Measurements from ENCODE around the gene MASP1. TPM values are rescaled to one million over a fixed set of nuclear protein-coding genes. Genes with fewer than 3 reads are reported as not detected.
A peak's percentile ranks its signal among the peaks of the same experiment; 100 is the strongest.

The MASP1 gene, protein sequence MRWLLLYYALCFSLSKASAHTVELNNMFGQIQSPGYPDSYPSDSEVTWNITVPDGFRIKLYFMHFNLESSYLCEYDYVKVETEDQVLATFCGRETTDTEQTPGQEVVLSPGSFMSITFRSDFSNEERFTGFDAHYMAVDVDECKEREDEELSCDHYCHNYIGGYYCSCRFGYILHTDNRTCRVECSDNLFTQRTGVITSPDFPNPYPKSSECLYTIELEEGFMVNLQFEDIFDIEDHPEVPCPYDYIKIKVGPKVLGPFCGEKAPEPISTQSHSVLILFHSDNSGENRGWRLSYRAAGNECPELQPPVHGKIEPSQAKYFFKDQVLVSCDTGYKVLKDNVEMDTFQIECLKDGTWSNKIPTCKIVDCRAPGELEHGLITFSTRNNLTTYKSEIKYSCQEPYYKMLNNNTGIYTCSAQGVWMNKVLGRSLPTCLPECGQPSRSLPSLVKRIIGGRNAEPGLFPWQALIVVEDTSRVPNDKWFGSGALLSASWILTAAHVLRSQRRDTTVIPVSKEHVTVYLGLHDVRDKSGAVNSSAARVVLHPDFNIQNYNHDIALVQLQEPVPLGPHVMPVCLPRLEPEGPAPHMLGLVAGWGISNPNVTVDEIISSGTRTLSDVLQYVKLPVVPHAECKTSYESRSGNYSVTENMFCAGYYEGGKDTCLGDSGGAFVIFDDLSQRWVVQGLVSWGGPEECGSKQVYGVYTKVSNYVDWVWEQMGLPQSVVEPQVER
- 5.6 TPM for polyA plus RNA-seq (2013, experiment 1 of 2; ENCODE audit: insufficient read length)
- 5.5 TPM for polyA plus RNA-seq (2013, experiment 2 of 2; ENCODE audit: insufficient read length)

DNA sequence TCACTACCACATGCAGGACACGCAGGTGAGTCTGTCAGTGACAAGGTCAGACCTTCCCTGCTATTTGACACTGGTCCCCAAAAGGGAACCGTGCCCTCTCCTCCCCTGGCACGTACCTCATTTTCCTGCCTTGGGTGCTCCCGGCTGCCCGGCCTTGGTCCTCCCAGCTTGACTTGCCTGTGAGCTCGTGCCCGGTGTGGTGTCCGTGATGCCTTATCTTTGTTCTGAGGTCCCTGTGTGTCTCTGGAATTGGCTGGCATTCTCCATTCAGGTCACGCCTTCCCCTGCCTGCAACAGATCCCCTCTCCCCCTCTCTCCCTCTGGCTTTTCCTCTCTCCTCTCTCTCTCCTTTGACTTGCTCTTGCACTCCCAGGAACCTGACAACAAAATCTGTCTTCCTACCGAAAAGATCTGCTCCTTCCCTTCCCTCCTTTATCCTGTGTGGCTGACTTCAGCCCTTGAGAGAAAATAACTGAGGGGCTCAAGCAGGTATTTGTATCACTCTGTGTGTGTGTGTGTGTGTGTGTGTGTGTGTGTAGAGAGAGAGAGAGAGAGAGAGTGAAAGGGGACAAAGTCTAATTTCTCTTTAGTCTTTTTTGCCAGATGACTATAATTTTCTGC lies at the start of gene MASP1:
TSS of gene MASP1 (minus strand) at position 226 of the 621 bp plus-strand sequence. CDS start at position 121, 105 bp downstream.
- DNase-seq = peak; percentile 29

DNA sequence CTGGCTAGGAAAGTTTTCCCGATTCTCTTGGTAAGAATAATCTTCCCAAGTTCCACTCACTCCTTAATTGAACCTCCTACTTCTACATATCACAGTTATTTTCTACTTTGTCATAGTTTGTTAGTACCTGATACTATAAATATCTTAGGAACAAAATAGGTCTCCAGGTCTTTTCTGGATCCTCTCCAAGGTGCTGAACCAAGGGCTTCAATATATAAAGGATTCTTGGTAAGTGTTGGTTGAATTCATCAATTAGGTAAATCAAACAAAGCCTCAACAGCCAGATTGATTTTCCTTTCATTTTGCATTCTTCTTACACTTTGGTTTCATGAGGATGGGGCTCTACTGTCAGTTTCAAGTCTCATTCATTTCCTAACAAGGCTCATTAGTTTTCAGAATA lies 49.0 kb upstream of the MASP1 start:
- no peak for DNase-seq

GRCh38 chr3:187336322-187336721 lies 44.8 kb upstream of the MASP1 start:
- no peak for DNase-seq

DNA sequence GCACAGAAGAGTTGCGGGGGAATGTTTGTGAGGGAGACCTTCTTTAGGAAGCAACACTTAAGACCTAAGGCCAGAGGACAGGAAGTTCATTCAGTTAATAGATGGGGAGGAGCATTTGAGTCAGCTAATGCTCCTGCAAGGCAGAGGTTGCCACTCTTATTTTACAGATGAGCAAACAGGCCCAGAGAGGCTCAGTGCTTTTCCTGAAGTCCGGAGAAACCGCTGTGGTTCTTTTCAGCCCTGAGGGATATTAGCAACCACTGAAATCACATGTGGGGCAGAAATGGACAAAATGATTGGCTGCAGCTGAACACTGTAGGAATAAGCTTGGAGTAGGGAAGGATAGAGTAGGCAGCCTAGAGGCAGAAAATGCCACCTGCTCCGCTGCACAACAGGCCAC lies 43.4 kb upstream of the MASP1 start:
- DNase-seq = no peak

DNA sequence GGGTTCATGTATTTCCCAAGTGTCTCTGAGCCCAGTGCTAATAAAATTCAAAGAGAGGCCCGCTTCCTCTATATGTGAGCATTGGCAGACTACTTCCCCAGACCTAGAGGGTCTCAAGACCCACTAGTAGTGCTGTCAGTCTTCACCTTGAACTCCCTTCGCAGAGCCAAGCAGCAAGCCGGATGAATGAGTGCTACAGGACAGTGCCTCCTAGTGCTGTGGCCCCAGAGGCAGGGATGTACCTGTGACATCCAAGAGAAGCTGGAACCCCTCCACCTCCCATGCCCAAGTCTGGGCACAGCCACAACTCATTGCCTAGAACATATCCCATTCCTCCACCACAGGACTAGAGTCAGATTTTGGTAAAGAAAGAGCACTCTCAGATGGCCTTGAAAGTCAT lies 37.2 kb upstream of the MASP1 start:
- no peak for DNase-seq

DNA sequence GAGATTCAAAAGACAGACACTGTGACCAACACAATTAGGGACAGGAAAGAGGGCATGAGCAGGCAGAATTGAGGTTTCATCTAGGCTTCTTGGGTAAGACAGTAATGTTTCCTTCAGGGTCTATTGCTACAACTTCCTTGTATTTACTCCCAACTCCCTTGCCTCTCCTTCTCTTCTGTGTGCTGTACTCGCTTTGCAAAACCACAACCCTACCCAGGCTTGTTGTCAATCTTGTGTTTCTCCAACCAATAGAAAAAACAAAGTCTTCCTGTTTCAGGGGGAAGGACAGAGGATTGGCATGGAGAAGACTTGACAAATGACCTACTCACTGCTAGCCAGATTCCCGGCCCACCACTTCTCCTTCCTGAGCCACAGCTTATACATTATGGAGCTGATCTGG lies 36.3 kb upstream of the MASP1 start:
- no peak for DNase-seq

DNA sequence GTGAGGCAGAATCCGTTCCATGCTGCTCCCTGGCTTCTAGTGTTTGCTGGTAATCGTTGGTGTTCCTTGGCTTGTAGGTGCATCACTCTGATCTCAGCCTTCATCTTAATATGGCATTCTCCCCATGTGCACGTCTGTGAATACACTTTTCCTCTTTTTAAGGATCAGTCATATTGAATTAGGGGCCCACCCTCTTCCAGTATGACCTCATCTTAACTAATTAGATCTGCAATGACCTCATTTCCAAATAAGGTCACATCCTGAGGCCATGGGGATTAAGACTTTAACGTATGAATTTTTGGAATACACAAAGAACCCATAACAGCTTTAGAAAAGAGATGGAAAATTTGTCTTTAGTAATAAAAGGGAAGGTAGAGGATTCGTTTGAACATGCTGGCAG lies 34.1 kb upstream of the MASP1 start:
- no peak for DNase-seq

DNA sequence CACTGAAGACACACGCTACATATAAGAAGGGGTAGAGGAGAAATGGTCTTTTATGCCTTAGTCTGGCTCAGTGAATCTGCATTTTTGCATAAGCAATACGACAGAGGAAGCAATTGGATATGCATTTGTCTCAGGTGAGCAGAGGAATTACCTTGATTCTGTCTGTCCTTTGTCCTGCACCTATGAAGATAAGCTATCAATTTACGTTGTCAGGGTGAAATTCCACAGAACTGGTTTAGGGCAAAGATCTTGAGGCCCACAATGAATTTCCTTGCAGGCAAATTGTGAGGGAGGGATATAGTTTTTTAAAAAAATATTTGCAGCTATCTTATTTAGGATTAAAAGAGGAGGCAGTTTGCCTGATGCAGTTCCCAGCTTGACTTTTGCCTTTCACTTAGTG lies 31.6 kb upstream of the MASP1 start:
- DNase-seq = no peak

DNA sequence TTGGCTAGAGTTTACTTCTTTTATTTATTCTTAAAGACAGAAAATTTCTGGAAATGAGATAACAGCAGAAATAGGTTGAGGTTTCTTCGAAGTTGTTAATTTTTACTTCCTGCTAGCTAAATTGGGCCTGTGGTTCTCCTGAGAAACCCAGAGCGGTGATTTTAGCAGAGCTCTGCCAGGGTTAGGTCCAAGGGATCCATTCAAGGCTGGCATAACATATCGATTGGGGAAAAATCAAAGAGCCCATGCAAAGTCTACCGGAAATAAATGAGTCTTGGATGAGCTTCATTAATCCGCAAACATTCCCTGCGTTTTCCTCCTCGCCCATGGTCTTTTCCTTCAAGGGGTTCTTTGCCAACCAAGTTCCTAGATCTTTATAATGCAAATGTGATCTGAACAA lies 30.8 kb upstream of the MASP1 start:
- DNase-seq = no peak

- DNase-seq = no peak
These were observed 30.2 kb upstream of the MASP1 start for GRCh38 chr3:187321766-187322165.

DNA sequence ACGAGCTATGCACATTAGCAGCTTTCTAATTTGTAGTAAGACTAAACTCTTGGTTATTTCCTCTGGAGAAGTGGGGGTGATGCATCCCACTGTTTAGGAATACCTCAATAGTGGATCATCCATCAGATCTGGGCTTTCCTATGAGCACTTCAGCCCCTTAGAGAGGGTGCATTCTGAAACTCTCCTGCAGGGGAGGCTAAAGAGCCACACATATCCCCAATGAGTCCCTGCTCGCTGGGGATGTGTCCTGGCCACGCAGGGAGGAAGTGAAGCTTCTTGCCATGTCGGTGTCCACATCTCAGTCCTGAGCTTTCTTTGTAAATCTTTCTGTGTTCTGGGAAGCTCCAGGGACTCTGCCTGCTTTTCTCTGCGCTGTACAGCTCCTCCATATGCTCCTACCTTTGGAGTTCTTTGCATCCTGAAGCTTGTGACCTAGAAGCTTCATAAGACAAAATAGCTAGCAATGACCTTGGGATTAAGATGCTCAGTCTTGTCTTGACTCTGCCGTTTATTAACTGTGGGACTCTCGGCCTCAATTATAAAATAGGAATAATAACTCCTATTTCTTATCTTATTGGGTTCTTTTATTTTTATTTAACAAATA lies 28.3 kb upstream of the MASP1 start:
- peak; percentile 84 for DNase-seq

- DNase-seq = peak; percentile 87
These were observed 27.5 kb upstream of the MASP1 start for GRCh38 chr3:187318819-187319616.

GRCh38 chr3:187315872-187316271 lies 24.3 kb upstream of the MASP1 start:
- DNase-seq = peak; percentile 43

DNA sequence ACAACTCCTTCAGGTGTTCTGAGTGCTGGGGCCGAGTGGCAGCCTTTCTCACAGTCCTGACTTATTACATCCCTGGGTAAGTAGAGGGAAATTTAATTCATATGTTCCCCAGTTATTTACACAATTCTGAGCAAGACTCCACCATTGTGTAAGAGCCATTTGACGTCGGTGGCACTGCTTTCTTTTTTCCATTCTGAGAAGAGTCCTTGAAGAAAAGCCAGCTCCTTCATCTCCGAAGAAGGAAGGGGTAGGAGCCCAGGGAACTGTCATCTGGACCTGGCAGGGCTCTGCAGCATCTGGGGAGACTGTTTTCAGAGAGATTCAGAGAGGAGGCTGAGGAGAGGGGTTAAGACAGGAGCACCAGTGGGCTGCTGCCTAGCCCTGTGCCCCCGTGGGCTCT lies 22.6 kb upstream of the MASP1 start:
- no peak for DNase-seq

DNA sequence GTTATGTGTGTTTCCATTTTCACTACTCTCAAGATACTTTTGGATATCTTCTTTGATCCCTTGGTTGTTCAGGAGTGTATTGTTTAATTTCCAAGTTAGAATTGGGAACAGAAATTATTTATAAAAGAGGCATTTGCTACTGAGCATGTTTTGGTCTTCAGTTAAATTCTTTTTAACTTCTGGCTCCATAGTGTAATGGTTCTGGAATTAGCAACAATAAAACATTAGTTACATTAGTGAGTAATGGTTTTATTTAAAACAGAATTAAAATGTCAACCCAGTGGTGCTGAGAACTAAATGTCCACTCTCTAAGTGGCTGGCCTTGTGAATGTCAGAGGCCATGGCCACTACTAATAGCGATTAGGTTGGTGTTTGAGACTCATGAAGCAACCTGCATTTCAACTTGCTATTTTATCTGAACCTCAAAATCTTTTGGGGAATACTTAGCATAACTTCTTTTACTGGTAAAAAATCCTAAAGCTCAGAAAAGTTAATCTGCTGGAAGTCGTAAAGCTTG lies 19.5 kb upstream of the MASP1 start:
- no peak for DNase-seq

DNA sequence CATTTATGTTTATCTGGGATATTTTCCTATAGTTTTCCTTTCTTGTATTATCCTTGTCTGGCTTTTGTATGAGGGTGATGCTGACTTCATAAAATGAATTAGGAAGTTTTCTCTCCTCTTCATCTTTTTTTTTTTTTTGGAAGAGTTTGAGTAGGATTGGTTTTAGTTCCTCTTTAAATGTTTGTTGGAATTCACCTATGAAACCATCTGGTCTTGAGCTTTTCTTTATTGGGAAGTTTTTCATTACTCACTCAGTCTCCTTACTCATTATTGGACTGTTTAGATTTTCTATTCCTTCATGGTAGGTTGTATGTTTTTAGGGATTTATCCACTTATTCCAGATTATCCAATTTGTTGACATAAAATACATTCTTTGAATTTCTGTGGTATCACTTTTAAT lies 18.7 kb upstream of the MASP1 start:
- no peak for DNase-seq

DNA sequence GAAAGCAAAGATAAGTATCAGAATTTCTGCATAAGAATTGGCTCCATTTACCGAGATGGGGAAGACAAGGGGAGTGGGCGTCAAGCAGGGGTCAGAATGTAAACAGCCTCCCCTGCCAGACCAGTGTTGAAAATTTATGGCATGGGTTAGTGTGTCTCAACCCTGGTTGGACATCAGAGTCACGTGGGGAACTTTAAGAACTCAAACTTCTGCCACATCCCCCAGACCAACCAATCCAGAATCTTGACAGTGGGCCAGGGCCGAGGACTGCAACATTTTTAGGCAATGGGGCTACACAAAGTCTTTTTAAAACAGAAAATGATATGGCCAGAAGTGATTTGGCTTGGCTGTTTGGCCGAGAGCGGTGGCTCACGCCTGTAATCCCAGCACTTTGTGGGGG lies 14.3 kb upstream of the MASP1 start:
- no peak for DNase-seq

DNA sequence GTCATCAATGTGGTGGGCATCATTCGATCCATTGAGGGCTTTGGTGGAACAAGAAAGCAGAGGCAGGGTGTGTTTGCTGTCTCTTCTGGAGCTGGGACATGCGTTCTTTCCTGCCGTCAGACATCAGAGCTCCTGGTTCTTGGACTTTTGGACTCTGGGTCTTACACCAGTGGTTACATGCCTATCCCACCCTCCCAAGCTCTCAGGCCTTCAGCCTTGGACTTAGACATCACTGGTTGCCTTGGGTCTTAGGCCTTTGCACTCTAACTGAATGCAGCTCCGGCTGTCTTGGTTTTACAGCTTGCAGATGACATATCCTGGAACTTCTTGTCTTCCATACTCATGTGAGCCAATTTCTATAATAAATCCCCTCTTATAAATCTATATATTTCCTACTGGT lies 8.1 kb upstream of the MASP1 start:
- DNase-seq = no peak

GRCh38 chr3:187296911-187297310 lies 5.4 kb upstream of the MASP1 start:
- DNase-seq = no peak

DNA sequence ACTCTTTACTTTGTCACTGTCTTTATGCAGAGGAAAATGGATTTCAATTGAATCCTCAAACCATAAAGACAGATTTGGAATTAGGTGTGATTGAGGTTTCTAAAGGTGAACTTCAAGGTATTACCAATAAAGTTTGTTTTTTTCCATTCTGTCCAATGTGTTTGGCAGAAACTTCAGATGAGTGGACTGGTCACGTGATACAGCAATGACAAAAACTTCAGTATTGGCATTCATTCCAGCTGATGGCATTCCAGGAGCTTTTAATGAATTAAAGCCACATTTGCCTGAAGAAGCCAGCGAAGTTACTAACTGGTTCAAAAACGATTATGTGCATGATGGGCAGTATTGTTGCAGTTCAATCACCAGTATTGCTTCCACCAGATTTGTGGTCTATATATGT lies 4.5 kb upstream of the MASP1 start:
- peak; percentile 48 for DNase-seq

DNA sequence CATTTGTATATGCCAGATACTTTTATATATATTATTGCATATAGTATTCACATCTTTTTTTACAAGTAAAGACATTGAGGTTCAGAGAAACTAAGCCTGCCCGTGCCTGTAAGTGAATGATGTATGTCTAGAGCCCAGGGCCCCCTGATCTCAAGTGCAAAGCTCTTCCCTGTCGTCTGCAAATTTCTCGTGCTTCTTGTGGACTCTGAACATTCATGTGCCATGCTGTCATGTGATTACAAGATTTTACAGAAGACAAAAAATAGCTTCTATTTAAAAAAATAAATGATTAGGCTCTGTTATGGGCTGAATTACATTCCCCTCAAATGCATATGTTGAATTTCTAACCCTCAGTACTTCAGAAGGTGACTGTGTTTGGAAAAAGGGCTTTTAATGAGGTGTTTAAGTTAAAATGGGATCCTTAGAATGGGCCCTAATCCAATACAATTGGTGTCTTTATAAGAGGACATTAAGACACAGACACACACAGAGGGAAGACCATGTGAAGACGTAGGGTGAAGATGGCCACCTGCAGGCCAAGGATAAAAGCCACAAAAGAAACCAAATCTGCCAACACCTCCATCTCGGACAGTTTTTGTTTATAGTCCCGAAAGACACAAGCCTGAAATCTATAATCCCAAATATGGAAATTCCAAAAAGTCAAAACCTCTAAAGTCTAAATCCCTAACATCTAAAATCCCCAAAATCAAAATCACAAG lies 3.9 kb upstream of the MASP1 start:
- no peak for DNase-seq
